Tibial nerve (tissue), 4 donors: ENCODE measurements around the gene ADIRF. TPM values are rescaled to one million over a fixed set of nuclear protein-coding genes. Genes with fewer than 3 reads are reported as not detected.

Source experiments
- DNase-seq, 2 donors: peaks; one replicate each; pipeline ENCODE4 v3.0.0-alpha.2; 2019; ENCODE audit warnings: low spot score in 2 of 2
- H3K27ac ChIP-seq, 4 donors: fragments of 200-600 bp; sonication (generic) in 3 of 4; one replicate each; pipeline ENCODE4 v1.5.1; 2017 to 2019; ENCODE audit warnings: mild to moderate bottlenecking in 1 of 4
- H3K27me3 ChIP-seq, 2 donors: fragments of 200-600 bp; sonication (generic) in 1 of 2; one replicate each; pipeline versions ENCODE4 v1.5.1 to v1.6.0; 2017 to 2019
- H3K36me3 ChIP-seq, 3 donors: fragments of 200-600 bp; sonication (generic); one replicate each; pipeline ENCODE4 v1.5.1; 2018 to 2019
- H3K4me1 ChIP-seq, 4 donors: fragments of 200-600 bp; sonication (generic) in 3 of 4; one replicate each; pipeline ENCODE4 v1.5.1; 2017 to 2019
- H3K4me3 ChIP-seq, 4 donors: fragments of 200-600 bp; sonication (generic) in 3 of 4; one replicate each; pipeline ENCODE4 v1.5.1; 2017 to 2019; ENCODE audit warnings: mild to moderate bottlenecking in 1 of 4, moderate library complexity in 1 of 4
- H3K9me3 ChIP-seq, 4 donors: fragments of 200-600 bp; sonication (generic) in 3 of 4; one replicate each; pipeline ENCODE4 v1.5.1; 2017 to 2019
- CTCF ChIP-seq, 5 experiments: fragments of 200-600 bp in 3 of 5; fragments of 450-650 bp in 2 of 5; sonication (generic) in 3 of 5; IDR thresholded peaks; one replicate each; pipeline ENCODE4 v1.5.1; 2016 to 2019; ENCODE audit warnings: antibody characterized with exemption in 5 of 5, mild to moderate bottlenecking in 3 of 5, moderate library complexity in 2 of 5
- EP300 ChIP-seq, 2 donors: sonication (generic); formaldehyde crosslinking; IDR thresholded peaks; one replicate each; pipeline ENCODE4 v1.6.1; 2017; ENCODE audit warnings: antibody characterized with exemption in 2 of 2, mild to moderate bottlenecking in 1 of 2
- POLR2A ChIP-seq, 2 donors: fragments of 450-650 bp; IDR thresholded peaks; one replicate each; pipeline ENCODE4 v1.6.1; 2017; ENCODE audit warnings: antibody characterized with exemption in 2 of 2, mild to moderate bottlenecking in 2 of 2, moderate library complexity in 2 of 2
- WGBS, 2 donors: methylation state at CpG; one replicate each; pipeline ENCODE4 v1.1.5; 2018; 5-methylcytosine and 5-hydroxymethylcytosine counted together
- total RNA-seq, 4 donors: library from RNA; depleted of rRNA; stranded (reverse); fragments of >200 nt; gene quantifications; one replicate each; pipeline ENCODE4 v1.1.0, GENCODE V29; 2016

ADIRF gene
- total RNA-seq, 4 donors from 2014 or later: 703 to 1,895 (median 1,121) TPM

DNA sequence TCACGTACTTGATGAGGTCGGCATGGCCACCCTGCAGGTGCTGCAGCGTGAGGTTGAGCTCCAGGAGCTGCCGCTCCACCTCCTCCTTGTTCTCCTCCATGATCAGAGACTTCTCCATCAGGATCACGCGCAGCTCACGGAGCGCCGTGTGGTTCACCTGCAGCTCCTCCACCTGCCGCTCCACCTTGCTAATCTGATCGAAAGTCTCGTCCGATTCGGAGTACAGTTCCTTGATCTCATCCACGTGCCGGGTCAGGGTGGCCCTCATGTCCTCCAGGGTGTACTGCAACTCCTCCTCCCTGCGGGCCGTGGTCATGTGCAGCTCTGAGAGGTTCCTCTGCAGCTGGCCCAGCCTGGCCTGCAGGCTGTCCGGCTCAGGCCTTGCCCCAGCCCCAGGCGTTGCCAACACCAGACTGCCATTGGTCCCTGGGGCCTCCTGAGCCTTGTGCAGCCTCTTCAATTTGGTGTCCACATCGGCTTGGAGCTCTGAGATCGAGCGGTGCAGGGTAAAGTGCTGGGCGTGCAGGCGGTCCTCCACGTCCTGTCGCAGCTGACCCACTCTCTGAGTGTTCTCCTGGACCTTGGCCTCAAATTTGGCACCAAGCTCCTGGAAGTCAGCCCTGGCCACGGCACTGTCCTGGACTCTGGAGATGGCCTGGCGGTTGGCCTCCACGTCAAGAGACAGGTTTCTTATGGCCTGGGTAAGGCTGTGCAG, 24.8 kb upstream of the ADIRF start:
- no peak overlapping the region for H3K27ac ChIP-seq
- H3K9me3 ChIP-seq: no peaks in the 10 kb centered on the region
- no peak overlapping the region for H3K4me3 ChIP-seq
- WGBS, 2 donors: 93 to 94% methylated on average over 20 to 30 of the region's 30 CpGs
- DNase-seq: no peak
- H3K36me3 ChIP-seq: peaks cover 0 to 7% (median 0%) of the 10 kb centered on the region in 3 donors
- TF ChIP-seq EP300 (IDR thresholded peaks at IDR 0.05) (no peak), CTCF (IDR thresholded peaks at IDR 0.05) (no peak), POLR2A (IDR thresholded peaks at IDR 0.05) (no peak)
- H3K4me1 ChIP-seq: peaks cover 0 to 30% (median 6%) of the 10 kb centered on the region in 4 donors
- no peaks in the 10 kb centered on the region for H3K27me3 ChIP-seq

DNA sequence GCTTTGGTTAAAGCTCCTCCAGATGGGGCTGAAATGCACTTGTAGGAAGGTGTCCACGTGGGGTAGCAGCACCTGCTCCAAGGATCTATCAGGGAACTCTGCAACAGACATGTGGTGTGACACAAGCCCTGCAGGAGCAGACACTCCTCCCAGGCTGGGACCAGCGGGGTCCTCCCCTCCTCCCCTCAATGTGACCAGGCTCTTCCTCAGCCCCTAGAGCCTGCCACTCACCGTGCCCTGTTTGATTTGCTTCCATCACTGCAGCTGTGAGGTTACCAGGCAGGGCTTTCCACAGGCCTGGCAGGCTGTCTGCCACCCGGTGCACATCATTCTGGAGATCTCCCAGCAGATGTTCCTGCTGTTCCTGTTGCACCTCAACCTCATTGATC, 24.3 kb upstream of the ADIRF start:
- no peaks in the 10 kb centered on the region for H3K9me3 ChIP-seq
- WGBS, 2 donors: 80 to 93% methylated on average over 1 to 4 of the region's 4 CpGs
- H3K4me3 ChIP-seq: no peak overlapping the region
- no peak overlapping the region for H3K27ac ChIP-seq
- no peak for TF ChIP-seq POLR2A (IDR thresholded peaks at IDR 0.05)
- no peak for TF ChIP-seq EP300 (IDR thresholded peaks at IDR 0.05)
- TF ChIP-seq CTCF (IDR thresholded peaks at IDR 0.05): no peak
- H3K27me3 ChIP-seq: no peaks in the 10 kb centered on the region
- peaks cover 0 to 7% (median 0%) of the 10 kb centered on the region in 3 donors for H3K36me3 ChIP-seq
- no peak for DNase-seq
- H3K4me1 ChIP-seq: peaks cover 0 to 26% (median 6%) of the 10 kb centered on the region in 4 donors

DNA sequence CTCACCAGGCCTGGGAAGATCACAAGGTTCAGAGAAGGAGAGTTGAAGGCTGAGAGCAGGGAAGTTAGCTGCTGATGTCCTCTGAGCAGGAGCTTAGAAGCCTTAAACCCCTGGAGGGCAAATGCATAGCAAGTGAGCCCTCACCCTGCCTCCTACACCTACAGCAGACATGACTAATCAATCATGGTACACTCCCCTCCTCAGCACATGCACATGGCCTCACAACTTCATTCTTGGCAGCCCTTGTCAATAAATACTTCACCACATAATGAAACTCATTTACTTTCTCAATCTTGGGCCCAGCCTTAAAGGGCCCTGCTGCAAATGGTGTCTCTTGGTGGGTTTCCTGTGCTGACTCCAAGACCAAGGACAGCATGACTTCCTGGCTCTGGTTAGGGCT, 23.8 kb upstream of the ADIRF start:
- no peak for DNase-seq
- H3K27me3 ChIP-seq: no peaks in the 10 kb centered on the region
- H3K4me1 ChIP-seq: peaks cover 0 to 24% (median 6%) of the 10 kb centered on the region in 4 donors
- H3K36me3 ChIP-seq: peaks cover 0 to 7% (median 0%) of the 10 kb centered on the region in 3 donors
- no peaks in the 10 kb centered on the region for H3K9me3 ChIP-seq
- TF ChIP-seq POLR2A (IDR thresholded peaks at IDR 0.05): no peak
- no peak for TF ChIP-seq CTCF (IDR thresholded peaks at IDR 0.05)
- TF ChIP-seq EP300 (IDR thresholded peaks at IDR 0.05): no peak
- H3K4me3 ChIP-seq: no peak overlapping the region
- no peak overlapping the region for H3K27ac ChIP-seq

- Histone ChIP-seq H3K27ac (peak overlapping the region in 2 of 4 donors; percentile 17 to 63), H3K9me3 (no peaks in the 10 kb centered on the region), H3K36me3 (peaks cover 0 to 7% (median 0%) of the 10 kb centered on the region in 3 donors), H3K4me3 (no peak overlapping the region), H3K27me3 (no peaks in the 10 kb centered on the region), H3K4me1 (peaks cover 0 to 24% (median 6%) of the 10 kb centered on the region in 4 donors)
- TF ChIP-seq EP300 (IDR thresholded peaks at IDR 0.05) (no peak), CTCF (IDR thresholded peaks at IDR 0.05) (no peak), POLR2A (IDR thresholded peaks at IDR 0.05) (no peak)
- no peak for DNase-seq
- WGBS, 2 donors: 89 to 94% methylated on average over 2 to 3 of the region's 3 CpGs
Observed at GRCh38 chr10:86944907-86945306, 23.4 kb upstream of the ADIRF start.

- Histone ChIP-seq H3K9me3 (no peaks in the 10 kb centered on the region), H3K4me1 (peaks cover 0 to 24% (median 6%) of the 10 kb centered on the region in 4 donors), H3K4me3 (no peak overlapping the region), H3K36me3 (peaks cover 0 to 7% (median 0%) of the 10 kb centered on the region in 3 donors), H3K27ac (peak overlapping the region in 3 of 4 donors; percentile 4 to 63 (median 17)), H3K27me3 (no peaks in the 10 kb centered on the region)
- DNase-seq: peak in 1 of 2 donors; percentile 56
- WGBS, 2 donors: 45 to 48% methylated on average over 15 to 16 of the region's 18 CpGs
- TF ChIP-seq EP300 (IDR thresholded peaks at IDR 0.05) (peak in 1 of 2 donors; percentile 17), CTCF (IDR thresholded peaks at IDR 0.05) (peak in 3 of 5 experiments; percentile 7 to 44 (median 24)), POLR2A (IDR thresholded peaks at IDR 0.05) (no peak)
Observed at GRCh38 chr10:86945361-86946212, 22.7 kb upstream of the ADIRF start.
